ENCODE measurements around the gene PI4KA. TPM values are rescaled to one million over a fixed set of nuclear protein-coding genes. Genes with fewer than 3 reads are reported as not detected.

The PI4KA gene
- total and polyA plus RNA-seq, 2 of the 13 experiments (the other 11 are each of a cell fraction or from before 2014, with no cell fraction given): 27.4 to 56.4 TPM

DNA sequence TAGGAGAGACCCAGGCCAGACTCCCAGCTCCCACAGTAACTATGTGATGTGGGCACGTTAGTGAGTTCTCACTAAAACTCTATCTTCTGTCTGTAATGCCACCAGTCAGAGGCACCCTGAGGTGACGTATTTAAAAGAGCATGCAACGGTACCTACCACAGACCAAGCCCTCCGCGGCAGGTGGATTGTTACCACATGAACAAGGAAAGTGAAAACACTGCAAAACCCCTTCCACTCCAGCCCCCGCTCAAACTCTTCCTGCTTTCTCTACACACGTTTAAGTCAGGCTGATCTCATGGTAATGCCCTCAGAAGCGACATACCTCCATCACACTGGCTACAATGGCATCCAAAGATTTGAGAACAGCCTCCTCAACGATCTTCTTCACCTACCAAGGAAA lies 48.0 kb downstream of the PI4KA start:
- Histone ChIP-seq H3K4me1 (ENCODE audit: insufficient read depth, low read length) (no peaks in the 10 kb centered on the region), H3K79me2 (ENCODE audit: insufficient read depth, low read length) (no peaks in the 10 kb centered on the region), H3K9ac (ENCODE audit: insufficient read depth, low read depth, low read length) (no peak overlapping the region), H4K20me1 (ENCODE audit: insufficient read depth, low read length) (no peaks in the 10 kb centered on the region), H3K4me2 (ENCODE audit: low read depth, low read length) (no peak overlapping the region), H3K36me3 (replicated peaks in 1 of 2; ENCODE audit: control insufficient read depth in 1 of 2, insufficient read depth in 2 of 2, low read length in 2 of 2) (peaks cover 13 to 64% of the 10 kb centered on the region in 2 experiments; a peak in 4 of 5 replicates), H3K27ac (ENCODE audit: extremely low read length, insufficient read depth, low read length) (no peak overlapping the region), H3K4me3 (replicated peaks in 1 of 3; ENCODE audit: insufficient read depth in 1 of 3, low read depth in 2 of 3, low read length in 3 of 3) (no peak overlapping the region), H3K27me3 (ENCODE audit: control insufficient read depth in 1 of 2, insufficient read depth in 2 of 2, low read length in 2 of 2) (no peaks in the 10 kb centered on the region), H3K9me3 (ENCODE audit: low read length) (no peaks in the 10 kb centered on the region), H2AFZ (ENCODE audit: low read length) (no peak overlapping the region)
- in situ Hi-C loops (cut with HindIII; ENCODE audit: extremely low pct_ligation_motif_present, low pct_unique_long_range_greater_than_20kb) (loop anchor here (10.0 kb wide), 1 partner anchor 64 kb away; no protein-coding TSS in a partner anchor), intact Hi-C loops (cut with micrococcal nuclease; ENCODE audit: unreplicated experiment) (no loop called here)
- WGBS (ENCODE audit: low lambda C conversion rate): 95% methylated on average over 8 of the region's 9 CpGs
- BruUV-seq (replicated peaks): no TSS peak
- POLR2A ChIA-PET: no interaction called here
- CTCF ChIA-PET (ENCODE audit: low intra/inter-chr PET ratio, low total read pairs): no interaction called here
- FAIRE-seq: no peak
- no peak for TF ChIP-seq ZNF205 (CRISPR knock-in tag; IDR thresholded peaks at IDR 0.05)
- TF ChIP-seq CEBPB (IDR thresholded peaks at IDR 0.05; ENCODE audit: borderline replicate concordance, low read depth, low read length): no peak
- TF ChIP-seq ZNF770 (CRISPR knock-in tag; IDR thresholded peaks at IDR 0.05): no peak
- ATAC-seq: no peak
- DNase-seq (ENCODE audit: low spot score): no peak

- no peaks in the 10 kb centered on the region for H3K4me1 ChIP-seq (ENCODE audit: insufficient read depth, low read length)
- no peak overlapping the region for H2AFZ ChIP-seq (ENCODE audit: low read length)
- FAIRE-seq (no peak), ATAC-seq (no peak), DNase-seq (ENCODE audit: low spot score) (no peak)
- H3K9me3 ChIP-seq (ENCODE audit: low read length): no peaks in the 10 kb centered on the region
- no peak overlapping the region for H3K27ac ChIP-seq (ENCODE audit: extremely low read length, insufficient read depth, low read length)
- H3K36me3 ChIP-seq (replicated peaks in 1 of 2; ENCODE audit: control insufficient read depth in 1 of 2, insufficient read depth in 2 of 2, low read length in 2 of 2): peaks cover 16 to 67% of the 10 kb centered on the region in 2 experiments; a peak in 4 of 5 replicates
- ChIA-PET CTCF (ENCODE audit: low intra/inter-chr PET ratio, low total read pairs) (no interaction called here), POLR2A (no interaction called here)
- in situ Hi-C loops (cut with HindIII; ENCODE audit: extremely low pct_ligation_motif_present, low pct_unique_long_range_greater_than_20kb): loop anchor here (10.0 kb wide), 1 partner anchor 65 kb away; no protein-coding TSS in a partner anchor
- 96% methylated on average over 4 of the region's 6 CpGs for WGBS (ENCODE audit: low lambda C conversion rate)
- TF ChIP-seq ZNF644 (CRISPR knock-in tag; IDR thresholded peaks at IDR 0.05; ENCODE audit: low read depth) (no peak), ZKSCAN5 (CRISPR knock-in tag; IDR thresholded peaks at IDR 0.05) (no peak), CTCF (CRISPR knock-in tag; IDR thresholded peaks at IDR 0.05) (no peak)
- H3K9ac ChIP-seq (ENCODE audit: insufficient read depth, low read depth, low read length): no peak overlapping the region
- no peaks in the 10 kb centered on the region for H4K20me1 ChIP-seq (ENCODE audit: insufficient read depth, low read length)
- no peaks in the 10 kb centered on the region for H3K27me3 ChIP-seq (ENCODE audit: control insufficient read depth in 1 of 2, insufficient read depth in 2 of 2, low read length in 2 of 2)
- no peak overlapping the region for H3K4me2 ChIP-seq (ENCODE audit: low read depth, low read length)
- no TSS peak for BruUV-seq (replicated peaks)
- intact Hi-C loops (cut with micrococcal nuclease; ENCODE audit: unreplicated experiment): no loop called here
- H3K79me2 ChIP-seq (ENCODE audit: insufficient read depth, low read length): no peaks in the 10 kb centered on the region
- no peak overlapping the region for H3K4me3 ChIP-seq (replicated peaks in 1 of 3; ENCODE audit: insufficient read depth in 1 of 3, low read depth in 2 of 3, low read length in 3 of 3)
Measured at GRCh38 chr22:20809538-20810185, 48.9 kb downstream of the PI4KA start.

Measured in HepG2 (cell line).